ENCODE data around the gene CDC42. TPM values are rescaled to one million over a fixed set of nuclear protein-coding genes. Genes with fewer than 3 reads are reported as not detected.

The CDC42 gene
- total and polyA plus RNA-seq, 2 of the 13 experiments (the other 11 are each of a cell fraction or from before 2014, with no cell fraction given) = 138 to 237 TPM

DNA sequence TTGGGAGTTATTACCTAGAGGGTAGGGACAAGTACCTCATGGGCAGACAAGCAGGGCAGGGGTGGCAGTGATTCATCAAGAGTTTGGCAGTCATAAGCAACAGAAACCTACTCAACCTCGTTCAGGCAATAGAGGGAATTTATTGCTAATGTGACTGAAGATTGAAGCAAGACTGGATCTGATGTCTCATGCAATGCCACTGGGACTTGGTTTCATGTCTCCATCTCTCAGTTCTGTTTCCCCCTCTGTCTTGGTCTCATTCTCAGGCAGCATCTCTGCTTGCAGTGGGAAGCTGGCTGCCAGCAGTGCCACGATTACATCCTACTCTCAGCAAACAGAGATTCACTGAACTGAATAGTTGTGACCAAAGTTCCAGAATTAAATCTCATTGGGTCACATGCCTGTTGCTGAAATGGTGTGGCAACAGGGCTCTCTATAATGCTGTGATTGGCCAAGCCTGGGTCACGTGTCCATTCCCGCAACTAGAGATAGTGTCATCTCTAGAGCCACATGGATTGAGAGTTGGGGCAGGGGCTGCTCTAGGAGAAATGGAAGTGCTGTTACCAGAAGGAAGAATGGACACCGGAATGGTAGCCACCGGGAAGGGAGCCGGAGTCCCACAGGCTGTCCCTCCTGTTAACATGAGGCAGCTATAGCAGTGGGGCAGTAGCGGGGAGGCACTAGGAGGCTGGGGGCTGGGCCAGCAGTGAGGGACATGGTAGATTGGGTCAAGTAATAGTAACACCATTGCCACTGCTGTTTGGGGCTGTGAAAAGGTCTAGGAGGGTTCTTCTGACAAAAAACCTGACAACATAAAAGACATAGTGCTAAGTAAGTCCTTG is 3.9 kb upstream of the CDC42 start (continued):
- TF ChIP-seq ZMYM4 (CRISPR knock-in tag; IDR thresholded peaks at IDR 0.05) (peak; percentile 56; the same call in 1 of the 2 replicates), ISX (CRISPR knock-in tag; conservative IDR thresholded peaks at IDR 0.05) (no peak), ATF7 (IDR thresholded peaks at IDR 0.05) (no peak), ATF7 (CRISPR knock-in tag; IDR thresholded peaks at IDR 0.05) (no peak), ZNF670 (CRISPR knock-in tag; IDR thresholded peaks at IDR 0.05; ENCODE audit: borderline replicate concordance) (no peak), KLF16 (CRISPR knock-in tag; IDR thresholded peaks at IDR 0.05) (0 out of 4 replicates have a peak, but pooled peaks of 1 of the 2 experiments have one; percentile 40), PCBP2 (optimal IDR thresholded peaks at IDR 0.05; ENCODE audit: low read depth, low read length, poor library complexity, severe bottlenecking) (no peak), MED1 (CRISPR knock-in tag; IDR thresholded peaks at IDR 0.05) (no peak), ZNF30 (CRISPR knock-in tag; IDR thresholded peaks at IDR 0.05) (no peak), SOX6 (IDR thresholded peaks at IDR 0.05) (no peak), SOX6 (CRISPR knock-in tag; IDR thresholded peaks at IDR 0.05) (peak; percentile 23; the same call in 1 of the 2 replicates), ZNF816 (CRISPR knock-in tag; IDR thresholded peaks at IDR 0.05; ENCODE audit: borderline replicate concordance) (no peak), ZNF44 (CRISPR knock-in tag; IDR thresholded peaks at IDR 0.05) (no peak), ZFP36L1 (CRISPR knock-in tag; IDR thresholded peaks at IDR 0.05) (no peak), ZNF230 (CRISPR knock-in tag; IDR thresholded peaks at IDR 0.05) (no peak)
- TF ChIP-seq, protein P1, sequence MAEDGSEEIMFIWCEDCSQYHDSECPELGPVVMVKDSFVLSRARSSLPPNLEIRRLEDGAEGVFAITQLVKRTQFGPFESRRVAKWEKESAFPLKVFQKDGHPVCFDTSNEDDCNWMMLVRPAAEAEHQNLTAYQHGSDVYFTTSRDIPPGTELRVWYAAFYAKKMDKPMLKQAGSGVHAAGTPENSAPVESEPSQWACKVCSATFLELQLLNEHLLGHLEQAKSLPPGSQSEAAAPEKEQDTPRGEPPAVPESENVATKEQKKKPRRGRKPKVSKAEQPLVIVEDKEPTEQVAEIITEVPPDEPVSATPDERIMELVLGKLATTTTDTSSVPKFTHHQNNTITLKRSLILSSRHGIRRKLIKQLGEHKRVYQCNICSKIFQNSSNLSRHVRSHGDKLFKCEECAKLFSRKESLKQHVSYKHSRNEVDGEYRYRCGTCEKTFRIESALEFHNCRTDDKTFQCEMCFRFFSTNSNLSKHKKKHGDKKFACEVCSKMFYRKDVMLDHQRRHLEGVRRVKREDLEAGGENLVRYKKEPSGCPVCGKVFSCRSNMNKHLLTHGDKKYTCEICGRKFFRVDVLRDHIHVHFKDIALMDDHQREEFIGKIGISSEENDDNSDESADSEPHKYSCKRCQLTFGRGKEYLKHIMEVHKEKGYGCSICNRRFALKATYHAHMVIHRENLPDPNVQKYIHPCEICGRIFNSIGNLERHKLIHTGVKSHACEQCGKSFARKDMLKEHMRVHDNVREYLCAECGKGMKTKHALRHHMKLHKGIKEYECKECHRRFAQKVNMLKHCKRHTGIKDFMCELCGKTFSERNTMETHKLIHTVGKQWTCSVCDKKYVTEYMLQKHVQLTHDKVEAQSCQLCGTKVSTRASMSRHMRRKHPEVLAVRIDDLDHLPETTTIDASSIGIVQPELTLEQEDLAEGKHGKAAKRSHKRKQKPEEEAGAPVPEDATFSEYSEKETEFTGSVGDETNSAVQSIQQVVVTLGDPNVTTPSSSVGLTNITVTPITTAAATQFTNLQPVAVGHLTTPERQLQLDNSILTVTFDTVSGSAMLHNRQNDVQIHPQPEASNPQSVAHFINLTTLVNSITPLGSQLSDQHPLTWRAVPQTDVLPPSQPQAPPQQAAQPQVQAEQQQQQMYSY (CRISPR knock-in tag; IDR thresholded peaks at IDR 0.05) = no peak
- TF ChIP-seq, protein P2, sequence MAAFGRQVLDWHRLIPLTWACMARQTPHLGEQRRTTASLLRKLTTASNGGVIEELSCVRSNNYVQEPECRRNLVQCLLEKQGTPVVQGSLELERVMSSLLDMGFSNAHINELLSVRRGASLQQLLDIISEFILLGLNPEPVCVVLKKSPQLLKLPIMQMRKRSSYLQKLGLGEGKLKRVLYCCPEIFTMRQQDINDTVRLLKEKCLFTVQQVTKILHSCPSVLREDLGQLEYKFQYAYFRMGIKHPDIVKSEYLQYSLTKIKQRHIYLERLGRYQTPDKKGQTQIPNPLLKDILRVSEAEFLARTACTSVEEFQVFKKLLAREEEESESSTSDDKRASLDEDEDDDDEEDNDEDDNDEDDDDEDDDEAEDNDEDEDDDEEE (CRISPR knock-in tag; IDR thresholded peaks at IDR 0.05) = no peak
- TF ChIP-seq, protein P3, sequence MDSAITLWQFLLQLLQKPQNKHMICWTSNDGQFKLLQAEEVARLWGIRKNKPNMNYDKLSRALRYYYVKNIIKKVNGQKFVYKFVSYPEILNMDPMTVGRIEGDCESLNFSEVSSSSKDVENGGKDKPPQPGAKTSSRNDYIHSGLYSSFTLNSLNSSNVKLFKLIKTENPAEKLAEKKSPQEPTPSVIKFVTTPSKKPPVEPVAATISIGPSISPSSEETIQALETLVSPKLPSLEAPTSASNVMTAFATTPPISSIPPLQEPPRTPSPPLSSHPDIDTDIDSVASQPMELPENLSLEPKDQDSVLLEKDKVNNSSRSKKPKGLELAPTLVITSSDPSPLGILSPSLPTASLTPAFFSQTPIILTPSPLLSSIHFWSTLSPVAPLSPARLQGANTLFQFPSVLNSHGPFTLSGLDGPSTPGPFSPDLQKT (CRISPR knock-in tag; IDR thresholded peaks at IDR 0.05; ENCODE audit: borderline replicate concordance) = no peak
- TF ChIP-seq, protein P4, sequence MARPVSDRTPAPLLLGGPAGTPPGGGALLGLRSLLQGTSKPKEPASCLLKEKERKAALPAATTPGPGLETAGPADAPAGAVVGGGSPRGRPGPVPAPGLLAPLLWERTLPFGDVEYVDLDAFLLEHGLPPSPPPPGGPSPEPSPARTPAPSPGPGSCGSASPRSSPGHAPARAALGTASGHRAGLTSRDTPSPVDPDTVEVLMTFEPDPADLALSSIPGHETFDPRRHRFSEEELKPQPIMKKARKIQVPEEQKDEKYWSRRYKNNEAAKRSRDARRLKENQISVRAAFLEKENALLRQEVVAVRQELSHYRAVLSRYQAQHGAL (CRISPR knock-in tag; IDR thresholded peaks at IDR 0.05; ENCODE audit: not compliant biosample characterization) = no peak
- TF ChIP-seq, protein P5, sequence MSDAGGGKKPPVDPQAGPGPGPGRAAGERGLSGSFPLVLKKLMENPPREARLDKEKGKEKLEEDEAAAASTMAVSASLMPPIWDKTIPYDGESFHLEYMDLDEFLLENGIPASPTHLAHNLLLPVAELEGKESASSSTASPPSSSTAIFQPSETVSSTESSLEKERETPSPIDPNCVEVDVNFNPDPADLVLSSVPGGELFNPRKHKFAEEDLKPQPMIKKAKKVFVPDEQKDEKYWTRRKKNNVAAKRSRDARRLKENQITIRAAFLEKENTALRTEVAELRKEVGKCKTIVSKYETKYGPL (CRISPR knock-in tag; IDR thresholded peaks at IDR 0.05) = no peak
- TF ChIP-seq, protein P6, sequence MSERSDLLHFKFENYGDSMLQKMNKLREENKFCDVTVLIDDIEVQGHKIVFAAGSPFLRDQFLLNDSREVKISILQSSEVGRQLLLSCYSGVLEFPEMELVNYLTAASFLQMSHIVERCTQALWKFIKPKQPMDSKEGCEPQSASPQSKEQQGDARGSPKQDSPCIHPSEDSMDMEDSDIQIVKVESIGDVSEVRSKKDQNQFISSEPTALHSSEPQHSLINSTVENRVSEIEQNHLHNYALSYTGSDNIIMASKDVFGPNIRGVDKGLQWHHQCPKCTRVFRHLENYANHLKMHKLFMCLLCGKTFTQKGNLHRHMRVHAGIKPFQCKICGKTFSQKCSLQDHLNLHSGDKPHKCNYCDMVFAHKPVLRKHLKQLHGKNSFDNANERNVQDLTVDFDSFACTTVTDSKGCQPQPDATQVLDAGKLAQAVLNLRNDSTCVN (CRISPR knock-in tag; IDR thresholded peaks at IDR 0.05; ENCODE audit: borderline replicate concordance) = no peak

Data from HepG2 (cell line).